HAP-1 (cell line): ENCODE data around the gene FERMT3.

Source experiments
- DNase-seq, 2 experiments: peaks; one replicate each; pipeline ENCODE4 v3.0.0-alpha.2; 2016 to 2020; ENCODE audit warnings: low spot score in 2 of 2
- H3K27me3 ChIP-seq: fragments of 250-450 bp; sonication (Bioruptor Pico); 2 replicates; pipeline ENCODE4 v1.5.1; 2020; ENCODE audit warnings: low read depth, mild to moderate bottlenecking, moderate library complexity
- H3K36me3 ChIP-seq: fragments of 250-450 bp; sonication (Bioruptor Pico); replicated peaks from 2 replicates; pipeline ENCODE4 v1.5.1; 2020; ENCODE audit warnings: mild to moderate bottlenecking
- H3K4me1 ChIP-seq: fragments of 250-450 bp; sonication (Bioruptor Pico); 2 replicates; pipeline ENCODE4 v1.5.1; 2020; ENCODE audit warnings: mild to moderate bottlenecking
- H3K4me3 ChIP-seq: fragments of 250-450 bp; sonication (Bioruptor Pico); 2 replicates; pipeline ENCODE4 v1.5.1; 2020; ENCODE audit warnings: mild to moderate bottlenecking, moderate library complexity
- H3K9me3 ChIP-seq: fragments of 250-450 bp; sonication (Bioruptor Pico); 2 replicates; pipeline ENCODE4 v1.5.1; 2020; ENCODE audit warnings: mild to moderate bottlenecking, moderate library complexity
- in situ Hi-C: fragments of 300-500 bp; cut with MboI; formaldehyde crosslinking; loops from 3 replicates; pipeline ENCODE4 v1.14.3; 2020; ENCODE audit warnings: low sequenced_read_pairs, inconsistent platforms, mixed read lengths

The FERMT3 gene

DNA sequence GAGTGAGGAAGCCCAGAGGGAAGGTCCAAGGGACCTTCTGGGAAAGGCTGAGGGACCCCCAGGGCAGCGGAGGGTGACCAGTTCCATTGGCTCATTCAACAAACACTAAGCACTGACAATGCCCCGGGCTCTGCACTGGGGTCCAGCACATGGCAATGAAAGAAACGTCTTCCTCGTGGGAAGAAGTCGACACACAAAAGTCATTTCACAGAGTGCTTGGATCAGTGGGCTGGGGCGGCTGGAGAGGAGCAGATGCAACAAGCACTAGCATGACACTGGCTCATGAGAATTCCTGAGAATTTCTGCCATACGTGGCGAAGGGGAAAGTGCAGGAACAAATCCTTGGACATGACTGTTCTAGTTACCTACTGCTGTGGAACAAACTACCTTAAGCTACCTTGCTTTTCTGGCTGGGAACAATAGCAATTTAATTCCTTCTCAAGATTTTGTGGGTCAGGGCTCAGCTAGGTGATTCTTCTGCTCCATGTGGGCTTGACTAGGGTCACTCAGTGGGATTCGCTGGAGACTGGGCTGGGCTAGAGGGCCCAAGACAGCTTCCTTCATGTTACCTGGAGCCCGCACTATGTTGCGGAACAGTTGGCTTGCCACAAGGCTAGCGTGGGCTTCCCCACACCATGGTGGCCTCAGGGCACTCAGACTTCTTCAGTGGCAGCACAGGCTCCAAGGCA is 27.4 kb upstream of the FERMT3 start:
- Histone ChIP-seq H3K9me3 (no peaks in the 10 kb centered on the region), H3K27me3 (no peaks in the 10 kb centered on the region), H3K4me3 (no peak overlapping the region), H3K4me1 (peaks cover 28% of the 10 kb centered on the region), H3K36me3 (peaks cover 7% of the 10 kb centered on the region; the same call in 1 of the 2 replicates)
- no peak for DNase-seq
- in situ Hi-C loops = no loop called here

DNA sequence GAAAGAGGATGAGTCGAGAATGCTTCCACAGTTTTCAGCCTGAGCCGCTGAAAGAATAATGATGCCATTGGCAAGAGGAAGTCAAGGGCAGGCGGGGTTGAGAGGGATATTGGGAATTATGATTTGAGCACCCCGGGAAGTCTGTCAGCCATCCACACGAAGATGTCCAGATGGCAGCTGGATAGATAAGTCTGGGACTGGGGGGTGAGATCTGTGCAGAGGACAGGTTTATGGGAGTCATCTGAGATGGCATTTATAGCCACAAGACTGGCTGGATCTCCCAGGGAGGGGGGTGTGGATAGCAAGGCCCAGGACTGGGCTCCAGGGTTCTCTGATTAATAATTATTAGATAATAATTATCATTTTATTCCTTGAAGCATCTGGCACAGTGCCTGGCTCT is 25.6 kb upstream of the FERMT3 start:
- Histone ChIP-seq H3K36me3 (peaks cover 7% of the 10 kb centered on the region; the same call in 1 of the 2 replicates), H3K4me1 (peaks cover 34% of the 10 kb centered on the region), H3K9me3 (no peaks in the 10 kb centered on the region), H3K4me3 (no peak overlapping the region), H3K27me3 (no peaks in the 10 kb centered on the region)
- DNase-seq = no peak
- in situ Hi-C loops = no loop called here

DNA sequence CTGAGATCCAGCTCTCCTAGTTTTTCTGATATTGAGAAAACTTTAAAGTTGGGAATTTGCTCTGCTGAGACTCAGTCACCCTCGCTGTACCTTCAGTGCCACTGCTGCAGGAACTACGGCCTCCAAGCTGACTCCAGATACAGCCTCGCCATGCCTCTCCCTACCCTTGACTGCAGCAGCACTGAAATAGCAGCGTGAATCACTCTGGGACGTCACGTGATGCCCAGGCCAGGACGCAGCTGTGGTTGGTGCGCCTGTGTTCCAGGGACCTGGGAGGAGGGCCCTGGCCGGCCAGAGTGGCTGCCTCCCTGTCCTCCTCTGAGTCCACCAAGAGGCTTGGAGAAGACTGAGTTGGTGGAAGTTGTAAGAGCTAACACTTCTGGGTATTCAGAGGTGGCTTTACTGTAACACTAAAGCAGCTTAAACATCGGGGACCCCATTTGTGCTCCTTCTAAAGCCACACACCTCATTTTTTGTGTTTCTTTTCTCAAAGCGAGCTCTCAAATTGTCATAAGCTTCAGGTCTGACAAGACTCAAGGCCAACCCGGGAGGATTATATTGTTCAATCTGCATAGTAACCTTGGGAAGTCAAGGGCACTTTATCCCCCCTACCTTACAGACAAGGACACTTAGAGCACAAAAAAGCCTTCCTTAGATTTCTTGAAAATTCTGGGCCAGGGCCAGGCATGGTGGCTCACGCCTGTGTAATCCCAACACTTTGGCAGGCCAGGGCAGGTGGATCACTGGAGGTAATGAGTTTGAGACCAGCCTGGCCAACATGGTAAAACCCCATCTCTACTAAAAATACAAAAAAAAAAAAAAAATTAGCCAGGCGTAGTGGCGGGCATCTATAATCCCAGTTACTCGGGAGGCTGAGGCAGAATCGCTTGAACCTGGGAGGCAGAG is 24.8 kb upstream of the FERMT3 start:
- peaks cover 34% of the 10 kb centered on the region for H3K4me1 ChIP-seq
- peaks cover 7% of the 10 kb centered on the region; the same call in 1 of the 2 replicates for H3K36me3 ChIP-seq
- no peaks in the 10 kb centered on the region for H3K9me3 ChIP-seq
- DNase-seq = peak; percentile 85 to 90
- peak overlapping the region; percentile 2; the same call in 1 of the 2 replicates for H3K4me3 ChIP-seq
- H3K27me3 ChIP-seq = no peaks in the 10 kb centered on the region
- in situ Hi-C loops = no loop called here

DNA sequence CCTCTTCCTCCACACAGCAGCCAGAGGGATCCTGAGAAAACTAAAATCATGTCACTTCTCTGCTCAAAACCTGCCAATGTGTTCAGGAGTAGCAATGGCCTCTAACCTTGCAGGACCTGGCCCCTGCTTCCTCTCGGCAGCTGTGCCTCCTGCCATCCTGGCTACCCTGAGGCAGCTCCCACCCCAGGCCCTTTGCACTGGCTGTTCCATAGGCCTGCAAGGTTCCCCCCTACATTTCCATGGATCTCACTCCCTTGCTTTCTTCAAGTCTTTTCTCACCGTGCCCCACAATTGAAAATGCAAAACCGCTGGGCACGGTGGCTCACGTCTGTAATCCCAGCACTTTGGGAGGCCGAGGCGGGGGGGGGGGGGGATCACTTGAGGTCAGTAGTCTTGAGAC is 22.6 kb upstream of the FERMT3 start:
- Histone ChIP-seq H3K36me3 (peaks cover 13% of the 10 kb centered on the region), H3K4me1 (peaks cover 34% of the 10 kb centered on the region), H3K9me3 (no peaks in the 10 kb centered on the region), H3K4me3 (peak overlapping the region; percentile 75), H3K27me3 (no peaks in the 10 kb centered on the region)
- no peak for DNase-seq
- in situ Hi-C loops = no loop called here

DNA sequence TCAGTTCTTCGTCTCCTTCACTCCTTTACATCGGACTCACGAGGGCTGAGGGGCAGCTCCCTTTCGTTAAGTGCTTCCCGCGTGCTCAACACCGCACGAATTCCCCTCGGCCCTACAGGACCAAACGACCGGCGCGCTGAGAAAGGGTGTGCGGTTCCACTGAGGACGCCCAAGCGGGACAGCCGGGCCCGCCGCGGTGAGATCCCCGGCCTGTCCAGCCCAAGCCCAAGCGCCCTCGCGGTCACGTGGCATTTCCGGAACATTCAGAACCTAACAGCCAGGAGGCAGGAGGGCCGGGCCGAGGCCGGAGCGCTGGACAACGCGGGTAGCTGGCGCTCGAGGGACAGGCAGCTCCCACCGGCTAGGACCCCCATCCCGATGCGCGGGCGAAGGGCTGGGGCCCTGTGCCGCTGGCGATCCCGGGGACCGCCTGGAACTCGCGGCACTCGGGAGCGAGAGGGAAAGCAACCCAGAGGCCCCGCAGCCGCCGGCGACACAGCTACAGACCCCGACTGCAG is 21.3 kb upstream of the FERMT3 start:
- H3K27me3 ChIP-seq = no peaks in the 10 kb centered on the region
- peaks cover 34% of the 10 kb centered on the region for H3K4me1 ChIP-seq
- in situ Hi-C loops = no loop called here
- H3K4me3 ChIP-seq = peak overlapping the region; percentile 75
- no peak for DNase-seq
- peaks cover 25% of the 10 kb centered on the region for H3K36me3 ChIP-seq
- H3K9me3 ChIP-seq = no peaks in the 10 kb centered on the region

DNA sequence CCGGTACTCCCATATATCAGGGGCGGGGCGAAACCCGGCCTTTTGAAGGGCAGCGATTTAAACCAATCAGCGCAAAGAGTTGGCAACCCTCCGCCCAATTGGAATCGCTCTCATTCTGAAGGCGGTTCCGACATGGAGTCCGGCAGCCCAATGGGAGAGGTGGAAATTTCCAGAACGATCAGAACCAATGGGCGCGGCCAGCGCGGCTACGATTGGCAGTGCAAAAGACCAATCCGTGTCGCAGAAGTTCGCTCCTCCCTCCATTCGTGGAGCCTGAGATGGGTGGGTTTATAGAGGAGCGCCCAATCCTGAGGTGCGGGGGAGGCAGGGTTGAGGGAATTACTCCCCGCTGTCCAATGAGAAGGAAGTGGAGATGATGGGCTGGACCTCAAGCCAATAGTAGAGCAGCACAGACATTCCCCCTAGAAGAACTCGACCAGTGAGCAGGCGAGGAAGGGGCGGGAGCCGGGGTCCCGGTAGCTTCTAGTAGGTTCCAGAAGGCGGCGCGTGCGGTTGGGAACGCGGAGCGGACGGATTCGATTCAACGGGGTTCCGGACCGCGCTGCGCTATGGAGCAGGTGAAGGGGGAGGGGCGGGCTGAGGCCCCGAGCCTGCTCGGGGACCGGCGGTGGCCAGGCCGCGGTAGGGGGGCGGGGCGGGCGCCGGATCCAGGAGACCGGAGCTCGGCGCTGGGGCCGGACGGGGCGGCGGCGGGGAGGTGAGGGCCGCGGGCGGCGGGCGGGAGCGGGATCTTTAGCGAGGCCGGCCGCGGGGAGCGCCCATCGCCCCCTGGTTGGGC is 20.6 kb upstream of the FERMT3 start, which contains the start of gene STIP1:
TSS of gene STIP1 (plus strand) at position 479 of the 799 bp plus-strand sequence. CDS start at position 570, 91 bp downstream.
- DNase-seq = peak; percentile 99 to 100
- H3K27me3 ChIP-seq = no peaks in the 10 kb centered on the region
- in situ Hi-C loops = no loop called here
- H3K4me3 ChIP-seq = peak within 1 kb of the TSS; percentile 75
- peaks cover 32% of the 10 kb centered on the region for H3K36me3 ChIP-seq
- peaks cover 34% of the 10 kb centered on the region for H3K4me1 ChIP-seq
- H3K9me3 ChIP-seq = no peaks in the 10 kb centered on the region

DNA sequence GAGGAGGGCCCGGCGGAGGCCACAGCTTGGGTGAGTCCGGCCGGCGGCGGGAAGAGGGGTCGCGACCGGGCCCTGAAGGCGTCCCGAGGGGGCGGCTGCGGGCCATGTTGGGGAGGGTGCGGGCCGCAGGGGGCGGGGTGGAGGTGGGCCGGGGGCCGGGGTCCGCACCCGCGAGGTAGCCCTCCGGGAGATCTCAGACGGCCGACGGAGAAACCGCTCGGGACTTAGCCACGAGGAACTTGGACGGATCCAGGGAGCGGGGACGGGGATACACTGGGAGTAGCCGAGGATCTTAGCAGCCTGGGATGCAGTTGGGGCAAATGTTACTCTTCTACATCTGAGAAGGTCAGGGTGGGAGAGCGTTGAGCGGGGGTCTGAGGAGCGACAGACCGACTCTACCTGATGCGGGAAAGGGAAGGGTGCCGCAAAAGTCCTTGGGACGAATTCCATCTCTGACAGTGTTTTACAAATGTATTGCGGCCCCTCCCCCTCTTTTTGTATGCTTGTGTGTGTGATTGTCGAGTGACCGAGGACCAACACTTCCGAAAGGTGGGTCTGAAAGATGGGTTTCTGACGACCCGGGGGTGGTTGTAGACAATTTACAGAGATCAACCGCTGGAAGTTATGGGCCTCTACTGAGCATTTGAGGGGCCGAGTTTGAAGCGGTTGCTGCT is 19.9 kb upstream of the FERMT3 start:
- in situ Hi-C loops = no loop called here
- H3K9me3 ChIP-seq = no peaks in the 10 kb centered on the region
- DNase-seq = peak; percentile 21 to 63
- H3K4me1 ChIP-seq = peaks cover 29% of the 10 kb centered on the region
- peaks cover 39% of the 10 kb centered on the region for H3K36me3 ChIP-seq
- no peaks in the 10 kb centered on the region for H3K27me3 ChIP-seq
- no peak overlapping the region for H3K4me3 ChIP-seq

DNA sequence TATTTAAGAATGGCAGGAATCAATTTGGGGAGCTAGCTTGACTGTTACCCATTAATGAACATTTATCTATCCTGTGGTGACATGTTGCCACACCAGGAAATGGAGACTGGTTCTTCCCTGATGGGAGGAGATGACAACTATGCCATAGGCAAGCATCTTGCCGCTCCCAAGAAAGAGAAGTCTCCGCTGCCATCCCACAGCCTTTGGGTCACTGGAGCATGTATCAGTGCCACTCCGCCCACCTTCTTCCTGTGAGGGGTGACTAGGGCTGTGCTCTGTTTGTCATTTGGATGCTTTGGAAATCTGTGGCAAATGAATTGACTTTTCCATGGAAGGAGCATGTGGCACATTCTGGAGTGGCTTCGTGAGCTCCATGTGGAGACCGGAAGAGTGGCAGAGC is 14.1 kb upstream of the FERMT3 start:
- H3K36me3 ChIP-seq = peaks cover 90% of the 10 kb centered on the region
- no peak for DNase-seq
- no peaks in the 10 kb centered on the region for H3K9me3 ChIP-seq
- H3K27me3 ChIP-seq = no peaks in the 10 kb centered on the region
- H3K4me3 ChIP-seq = no peak overlapping the region
- in situ Hi-C loops = no loop called here
- no peaks in the 10 kb centered on the region for H3K4me1 ChIP-seq

DNA sequence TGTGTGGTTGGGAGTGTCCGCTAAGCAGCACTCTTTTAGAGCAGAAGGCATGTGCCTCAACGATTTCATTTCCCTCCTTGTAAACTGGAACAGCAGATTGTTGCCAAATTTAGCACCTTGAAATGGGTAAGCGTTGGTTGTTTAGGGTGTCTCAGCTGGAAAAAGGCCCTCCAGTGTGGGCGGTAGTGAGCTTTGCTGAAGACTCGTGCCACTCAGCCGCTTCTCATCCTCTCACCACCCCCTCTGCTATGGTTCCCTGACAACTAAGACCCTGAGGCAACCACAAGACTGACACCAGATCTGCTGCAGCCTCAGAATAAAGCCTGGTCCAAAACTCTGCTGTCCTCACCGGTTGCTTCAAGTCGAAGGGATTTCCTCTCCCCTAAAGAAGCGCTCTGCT is 9.9 kb upstream of the FERMT3 start:
- Histone ChIP-seq H3K36me3 (peaks cover 97% of the 10 kb centered on the region), H3K4me1 (no peaks in the 10 kb centered on the region), H3K27me3 (no peaks in the 10 kb centered on the region), H3K9me3 (no peaks in the 10 kb centered on the region), H3K4me3 (no peak overlapping the region)
- in situ Hi-C loops = no loop called here
- no peak for DNase-seq

DNA sequence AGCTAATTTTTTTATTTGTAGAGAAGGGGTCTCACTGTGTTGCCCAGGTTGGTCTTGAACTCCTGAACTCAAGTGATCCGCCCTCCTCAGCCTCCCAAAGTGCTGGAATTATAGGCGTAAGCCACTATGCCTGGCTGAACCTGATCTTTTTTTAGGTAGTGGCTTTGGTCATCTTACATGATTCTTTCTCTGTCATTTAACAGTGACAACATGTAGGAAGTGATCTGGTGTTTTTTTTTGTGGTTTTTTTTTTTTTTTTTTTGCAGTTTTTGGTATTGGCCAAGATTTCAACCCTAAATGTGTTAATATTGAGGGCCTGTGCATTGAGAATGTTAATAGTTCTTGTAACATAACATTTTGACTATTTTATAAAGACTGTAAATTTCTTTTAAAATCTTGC is 8.0 kb upstream of the FERMT3 start:
- H3K4me1 ChIP-seq = no peaks in the 10 kb centered on the region
- H3K4me3 ChIP-seq = no peak overlapping the region
- H3K36me3 ChIP-seq = peaks cover 96% of the 10 kb centered on the region
- no peaks in the 10 kb centered on the region for H3K27me3 ChIP-seq
- no peak for DNase-seq
- H3K9me3 ChIP-seq = no peaks in the 10 kb centered on the region
- in situ Hi-C loops = no loop called here

DNA sequence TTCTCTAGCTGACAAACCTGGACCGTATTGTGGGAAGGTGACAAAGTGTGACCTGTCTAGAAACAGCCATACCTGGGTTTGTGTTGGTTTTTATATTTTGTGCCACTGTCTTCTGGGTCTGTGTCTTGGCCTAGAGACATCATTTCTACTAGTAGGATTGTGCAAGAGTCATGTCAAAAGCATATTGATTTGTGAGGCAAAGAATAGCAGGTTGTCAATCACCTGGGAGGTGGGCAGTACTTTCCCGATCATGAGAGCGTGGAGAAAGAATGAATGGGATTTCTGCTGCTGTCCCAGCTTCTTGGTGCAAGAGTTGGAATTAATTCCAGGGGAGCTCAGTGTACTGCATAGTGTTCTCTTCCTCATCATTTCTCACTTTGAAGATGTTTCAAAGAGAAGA is 5.0 kb upstream of the FERMT3 start:
- in situ Hi-C loops = no loop called here
- H3K4me1 ChIP-seq = no peaks in the 10 kb centered on the region

DNA sequence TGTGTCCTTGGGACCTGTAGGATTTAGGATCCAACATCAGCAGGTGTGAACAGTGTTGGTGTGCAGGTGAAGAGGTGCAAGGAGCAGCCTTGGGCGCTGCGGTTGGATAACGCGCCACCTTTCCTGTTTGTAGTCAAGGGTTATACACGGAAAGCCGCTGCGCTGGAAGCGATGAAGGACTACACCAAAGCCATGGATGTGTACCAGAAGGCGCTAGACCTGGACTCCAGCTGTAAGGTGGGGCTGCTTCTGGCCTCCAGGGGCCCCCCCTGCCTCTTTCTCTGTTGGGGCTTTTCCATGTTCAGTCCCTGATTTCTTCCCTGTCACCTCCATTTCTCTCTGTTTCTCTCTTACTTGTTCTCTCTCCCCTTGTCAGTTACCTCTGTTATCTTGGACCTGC is 3.5 kb upstream of the FERMT3 start:
- Histone ChIP-seq H3K9me3 (no peaks in the 10 kb centered on the region), H3K4me3 (no peak overlapping the region), H3K4me1 (no peaks in the 10 kb centered on the region), H3K36me3 (peaks cover 90% of the 10 kb centered on the region), H3K27me3 (no peaks in the 10 kb centered on the region)
- no peak for DNase-seq
- in situ Hi-C loops = no loop called here

More for the DNA sequence above, 5.0 kb upstream of the FERMT3 start:
- Histone ChIP-seq H3K27me3 (no peaks in the 10 kb centered on the region), H3K36me3 (peaks cover 96% of the 10 kb centered on the region), H3K9me3 (no peaks in the 10 kb centered on the region), H3K4me3 (no peak overlapping the region)
- no peak for DNase-seq
